ENCODE results near the gene THNSL1.

THNSL1 gene

GRCh38 chr10:25056726-25057125 lies 40.3 kb downstream of the THNSL1 start:
- DNase-seq (ENCODE audit: low read depth, low spot score) = no peak

GRCh38 chr10:25057886-25058285 lies 41.5 kb downstream of the THNSL1 start:
- no peak for DNase-seq (ENCODE audit: low read depth, low spot score)

- peak; percentile 23 for DNase-seq (ENCODE audit: low read depth, low spot score)
Measured at GRCh38 chr10:25059990-25060389, 43.6 kb downstream of the THNSL1 start.

- DNase-seq (ENCODE audit: low read depth, low spot score) = no peak
Measured at GRCh38 chr10:25061125-25061524, 44.7 kb downstream of the THNSL1 start.

- no peak for DNase-seq (ENCODE audit: low read depth, low spot score)
Measured at GRCh38 chr10:25061711-25062449, 45.5 kb downstream of the THNSL1 start.

- no peak for DNase-seq (ENCODE audit: low read depth, low spot score)
Measured at GRCh38 chr10:25063157-25063556, 46.7 kb downstream of the THNSL1 start.

GRCh38 chr10:25063644-25064043 lies 47.2 kb downstream of the THNSL1 start:
- no peak for DNase-seq (ENCODE audit: low read depth, low spot score)

- DNase-seq (ENCODE audit: low read depth, low spot score) = no peak
Measured at GRCh38 chr10:25064401-25064800, 48.0 kb downstream of the THNSL1 start.

GRCh38 chr10:25065761-25066476 lies 49.5 kb downstream of the THNSL1 start:
- DNase-seq (ENCODE audit: low read depth, low spot score) = no peak

- DNase-seq (ENCODE audit: low read depth, low spot score) = no peak
Measured at GRCh38 chr10:25068152-25069058, 52.0 kb downstream of the THNSL1 start.

- no peak for DNase-seq (ENCODE audit: low read depth, low spot score)
Measured at GRCh38 chr10:25071227-25071626, 54.8 kb downstream of the THNSL1 start.

- DNase-seq (ENCODE audit: low read depth, low spot score) = no peak
Measured at GRCh38 chr10:25072786-25073185, 56.4 kb downstream of the THNSL1 start.

GRCh38 chr10:25075825-25076224 lies 59.4 kb downstream of the THNSL1 start:
- DNase-seq (ENCODE audit: low read depth, low spot score) = no peak

Data from smooth muscle cell of the brain vasculature (primary cell).